Measurements from ENCODE around the gene KLHL13. TPM values are rescaled to one million over a fixed set of nuclear protein-coding genes. Genes with fewer than 3 reads are reported as not detected.

Gene KLHL13
- total RNA-seq, result 14.1 and 37.9 TPM in 2 replicates

GRCh38 chrX:118116713-118117550 lies at the start of gene KLHL13:
Gene KLHL13, minus strand, starts transcription at chrX:118116810. Its CDS starts 88,337 bp downstream, at chrX:118028473.

Other genes with a start within 250 kb of the KLHL13 start
- gene WDR44, start 229.3 kb upstream of the KLHL13 start, total RNA-seq, result 13.7 and 16.1 TPM in 2 replicates

Measured in aortic smooth muscle cell (primary cell).